C4-2B (cell line): ENCODE data around the gene DPP6.

Experiments
- ZFX ChIP-seq: fragments of 450-650 bp; IDR thresholded peaks from 2 replicates; pipeline ENCODE4 v1.6.1; 2017
- TF ChIP-seq, protein P1 (sequence below): fragments of 450-650 bp; conservative IDR thresholded peaks from 2 replicates; pipeline ENCODE4 v1.5.1; 2017; ENCODE audit warnings: mild to moderate bottlenecking

DNA sequence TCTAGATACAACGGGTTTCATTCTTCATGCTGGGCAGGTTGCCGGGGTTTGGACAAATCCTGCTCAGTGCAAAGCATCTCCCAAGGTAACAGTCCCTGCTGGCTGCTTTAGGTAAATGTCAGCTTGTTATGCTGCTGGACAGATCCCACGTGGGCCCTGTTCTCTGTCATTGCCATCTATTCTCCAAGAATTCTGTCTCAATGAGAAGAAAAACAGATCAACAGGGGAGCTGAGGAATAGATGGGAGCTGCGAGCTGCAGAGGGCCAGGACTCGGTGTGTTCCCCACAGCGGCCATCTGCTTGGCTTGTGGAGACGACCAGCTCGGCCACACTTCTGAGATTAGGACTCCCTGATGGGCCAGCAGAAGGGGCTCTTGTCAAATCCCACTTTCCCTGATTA lies 235.2 kb downstream of the DPP6 start:
- TF ChIP-seq, protein P1, sequence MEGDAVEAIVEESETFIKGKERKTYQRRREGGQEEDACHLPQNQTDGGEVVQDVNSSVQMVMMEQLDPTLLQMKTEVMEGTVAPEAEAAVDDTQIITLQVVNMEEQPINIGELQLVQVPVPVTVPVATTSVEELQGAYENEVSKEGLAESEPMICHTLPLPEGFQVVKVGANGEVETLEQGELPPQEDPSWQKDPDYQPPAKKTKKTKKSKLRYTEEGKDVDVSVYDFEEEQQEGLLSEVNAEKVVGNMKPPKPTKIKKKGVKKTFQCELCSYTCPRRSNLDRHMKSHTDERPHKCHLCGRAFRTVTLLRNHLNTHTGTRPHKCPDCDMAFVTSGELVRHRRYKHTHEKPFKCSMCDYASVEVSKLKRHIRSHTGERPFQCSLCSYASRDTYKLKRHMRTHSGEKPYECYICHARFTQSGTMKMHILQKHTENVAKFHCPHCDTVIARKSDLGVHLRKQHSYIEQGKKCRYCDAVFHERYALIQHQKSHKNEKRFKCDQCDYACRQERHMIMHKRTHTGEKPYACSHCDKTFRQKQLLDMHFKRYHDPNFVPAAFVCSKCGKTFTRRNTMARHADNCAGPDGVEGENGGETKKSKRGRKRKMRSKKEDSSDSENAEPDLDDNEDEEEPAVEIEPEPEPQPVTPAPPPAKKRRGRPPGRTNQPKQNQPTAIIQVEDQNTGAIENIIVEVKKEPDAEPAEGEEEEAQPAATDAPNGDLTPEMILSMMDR: no peak
- TF ChIP-seq ZFX: no peak
